ENCODE measurements around the gene CHRM2.

Gene CHRM2

GRCh38 chr7:136956671-136957070 is 88.2 kb downstream of the CHRM2 start:
- no peak for DNase-seq (ENCODE audit: low read depth in 2 of 2, low spot score in 1 of 2)

- DNase-seq (ENCODE audit: low read depth in 2 of 2, low spot score in 1 of 2), result no peak
Measured at GRCh38 chr7:136957391-136957790, 88.9 kb downstream of the CHRM2 start.

GRCh38 chr7:136958016-136958415 is 89.6 kb downstream of the CHRM2 start:
- DNase-seq (ENCODE audit: low read depth in 2 of 2, low spot score in 1 of 2), result no peak

- DNase-seq (ENCODE audit: low read depth in 2 of 2, low spot score in 1 of 2), result no peak
Measured at GRCh38 chr7:136964347-136964746, 95.9 kb downstream of the CHRM2 start.

GRCh38 chr7:136966825-136967224 is 98.4 kb downstream of the CHRM2 start:
- DNase-seq (ENCODE audit: low read depth in 2 of 2, low spot score in 1 of 2), result no peak

GRCh38 chr7:136969761-136970160 is 101.3 kb downstream of the CHRM2 start:
- DNase-seq (ENCODE audit: low read depth in 2 of 2, low spot score in 1 of 2), result no peak

- no peak for DNase-seq (ENCODE audit: low read depth in 2 of 2, low spot score in 1 of 2)
Measured at GRCh38 chr7:136971776-136972175, 103.3 kb downstream of the CHRM2 start.

GRCh38 chr7:136976504-136977251 is 108.2 kb downstream of the CHRM2 start:
- no peak for DNase-seq (ENCODE audit: low read depth in 2 of 2, low spot score in 1 of 2)

GRCh38 chr7:136993377-136993776 is 124.9 kb downstream of the CHRM2 start:
- no peak for DNase-seq (ENCODE audit: low read depth in 2 of 2, low spot score in 1 of 2)

GRCh38 chr7:136997735-136998134 is 129.3 kb downstream of the CHRM2 start:
- DNase-seq (ENCODE audit: low read depth in 2 of 2, low spot score in 1 of 2), result no peak

- no peak for DNase-seq (ENCODE audit: low read depth in 2 of 2, low spot score in 1 of 2)
Measured at GRCh38 chr7:136998495-136998894, 130.0 kb downstream of the CHRM2 start.

- no peak for DNase-seq (ENCODE audit: low read depth in 2 of 2, low spot score in 1 of 2)
Measured at GRCh38 chr7:137000621-137001020, 132.2 kb downstream of the CHRM2 start.

GRCh38 chr7:137001041-137001440 is 132.6 kb downstream of the CHRM2 start:
- no peak for DNase-seq (ENCODE audit: low read depth in 2 of 2, low spot score in 1 of 2)

- no peak for DNase-seq (ENCODE audit: low read depth in 2 of 2, low spot score in 1 of 2)
Measured at GRCh38 chr7:137001478-137001877, 133.0 kb downstream of the CHRM2 start.

GRCh38 chr7:137003086-137003485 is 134.6 kb downstream of the CHRM2 start:
- no peak for DNase-seq (ENCODE audit: low read depth in 2 of 2, low spot score in 1 of 2)

GRCh38 chr7:137003566-137003965 is 135.1 kb downstream of the CHRM2 start:
- DNase-seq (ENCODE audit: low read depth in 2 of 2, low spot score in 1 of 2), result no peak

- DNase-seq (ENCODE audit: low read depth in 2 of 2, low spot score in 1 of 2), result no peak
Measured at GRCh38 chr7:137005873-137006272, 137.4 kb downstream of the CHRM2 start.

- DNase-seq (ENCODE audit: low read depth in 2 of 2, low spot score in 1 of 2), result no peak
Measured at GRCh38 chr7:137006293-137006692, 137.8 kb downstream of the CHRM2 start.

- DNase-seq (ENCODE audit: low read depth in 2 of 2, low spot score in 1 of 2), result no peak
Measured at GRCh38 chr7:137007001-137007694, 138.7 kb downstream of the CHRM2 start.

GRCh38 chr7:137009404-137009803 is 141.0 kb downstream of the CHRM2 start:
- DNase-seq (ENCODE audit: low read depth in 2 of 2, low spot score in 1 of 2), result no peak

- no peak for DNase-seq (ENCODE audit: low read depth in 2 of 2, low spot score in 1 of 2)
Measured at GRCh38 chr7:137015015-137015414, 146.6 kb downstream of the CHRM2 start.

- no peak for DNase-seq (ENCODE audit: low read depth in 2 of 2, low spot score in 1 of 2)
Measured at GRCh38 chr7:137017221-137017620, 148.8 kb downstream of the CHRM2 start.

- no peak for DNase-seq (ENCODE audit: low read depth in 2 of 2, low spot score in 1 of 2)
Measured at GRCh38 chr7:137018468-137018867, 150.0 kb downstream of the CHRM2 start.
